A673 (cell line): ENCODE data around the gene MAOA. TPM values are rescaled to one million over a fixed set of nuclear protein-coding genes. Genes with fewer than 3 reads are reported as not detected.

Experiments used
- BruUV-seq: library from RNA; stranded (reverse); fragments of 400-500 nt; replicated peaks from 2 replicates; lab custom pipeline; 2021; lab: Mats Ljungman, UMichigan
- CTCF ChIA-PET: fragments of 300-600 bp; sonication (Branson Sonifier 250); formaldehyde crosslinking; loops from one replicate; lab custom pipeline; 2022; ENCODE audit warnings: antibody characterized with exemption; lab: Charles Lee
- POLR2A ChIA-PET: fragments of 300-600 bp; sonication (Branson Sonifier 250); formaldehyde crosslinking; loops from one replicate; lab custom pipeline; 2022; ENCODE audit warnings: antibody characterized with exemption; ENCODE audit not compliant: low non-redundant PET; lab: Charles Lee
- DNase-seq: peaks from one replicate; pipeline ENCODE4 v3.0.0-alpha.2; 2015; ENCODE audit warnings: low spot score
- H3K27ac ChIP-seq: fragments of 200-600 bp; sonication (generic); 2 replicates; pipeline ENCODE4 v1.5.1; 2016; ENCODE audit warnings: mixed run types, low read depth, mild to moderate bottlenecking, mixed read lengths, antibody characterized with exemption, low read length; ENCODE audit not compliant: poor library complexity, severe bottlenecking
- H3K27me3 ChIP-seq: fragments of 200-600 bp; sonication (generic); replicated peaks from 2 replicates; pipeline ENCODE4 v1.6.1; 2017; ENCODE audit warnings: mixed run types, low read depth, mild to moderate bottlenecking, mixed read lengths, antibody characterized with exemption, low read length; ENCODE audit not compliant: insufficient read depth, poor library complexity
- H3K36me3 ChIP-seq: fragments of 200-600 bp; sonication (generic); 2 replicates; pipeline ENCODE4 v1.6.1; 2016; ENCODE audit warnings: mixed run types, mild to moderate bottlenecking, mixed read lengths, antibody characterized with exemption, low read length; ENCODE audit not compliant: insufficient read depth, poor library complexity, severe bottlenecking
- H3K4me1 ChIP-seq: fragments of 200-600 bp; sonication (generic); 2 replicates; pipeline ENCODE4 v1.6.1; 2017; ENCODE audit warnings: mixed run types, mild to moderate bottlenecking, mixed read lengths, antibody characterized with exemption, low read length; ENCODE audit not compliant: insufficient read depth, poor library complexity, severe bottlenecking
- H3K4me3 ChIP-seq: fragments of 200-600 bp; sonication (generic); 2 replicates; pipeline ENCODE4 v1.5.1; 2016; ENCODE audit warnings: low read depth, mixed run types, mild to moderate bottlenecking, mixed read lengths, low read length; ENCODE audit not compliant: poor library complexity, severe bottlenecking
- H3K9me3 ChIP-seq: fragments of 200-600 bp; sonication (generic); 2 replicates; pipeline ENCODE4 v1.6.1; 2016; ENCODE audit warnings: mixed run types, low read depth, mild to moderate bottlenecking, mixed read lengths, antibody characterized with exemption, low read length; ENCODE audit not compliant: poor library complexity, severe bottlenecking
- CTCF ChIP-seq: fragments of 300-800, 200-600 bp; sonication (generic); conservative IDR thresholded peaks from 2 replicates; pipeline ENCODE4 v1.5.1; 2017; ENCODE audit warnings: low read depth, mild to moderate bottlenecking, antibody characterized with exemption, low read length, moderate library complexity, mixed read lengths
- EZH2 ChIP-seq: fragments of 200-600 bp; sonication (generic); IDR thresholded peaks from 2 replicates; pipeline ENCODE4 v1.6.1; 2017; ENCODE audit warnings: borderline replicate concordance, low read depth, mild to moderate bottlenecking, mixed read lengths, antibody characterized with exemption, low read length; ENCODE audit not compliant: poor library complexity, severe bottlenecking
- intact Hi-C: fragments of 100-400 bp; cut with micrococcal nuclease; formaldehyde crosslinking; loops from one replicate; pipeline ENCODE4 v1.10.0; 2022; ENCODE audit not compliant: unreplicated experiment
- total RNA-seq: library from RNA; stranded (reverse); gene quantifications from 2 replicates; pipeline ENCODE4 v1.2.3, GENCODE V29; 2021

The MAOA gene
- total RNA-seq, 1 experiment from 2014 or later: 6.1 TPM

GRCh38 chrX:43734444-43734843 lies 78.3 kb downstream of the MAOA start:
- H3K27ac ChIP-seq: no peak overlapping the region
- H3K9me3 ChIP-seq: no peaks in the 10 kb centered on the region
- ChIA-PET CTCF (no interaction called here), POLR2A (no interaction called here)
- H3K36me3 ChIP-seq: no peaks in the 10 kb centered on the region
- no peak for DNase-seq
- no peaks in the 10 kb centered on the region for H3K27me3 ChIP-seq
- BruUV-seq: no TSS peak
- intact Hi-C loops: no loop called here
- no peak overlapping the region for H3K4me3 ChIP-seq
- TF ChIP-seq EZH2 (no peak), CTCF (no peak)
- H3K4me1 ChIP-seq: no peaks in the 10 kb centered on the region

- no TSS peak for BruUV-seq
- intact Hi-C loops: no loop called here
- no peaks in the 10 kb centered on the region for H3K9me3 ChIP-seq
- CTCF ChIA-PET: no interaction called here
- H3K4me1 ChIP-seq: no peaks in the 10 kb centered on the region
- H3K27me3 ChIP-seq: no peaks in the 10 kb centered on the region
- no peaks in the 10 kb centered on the region for H3K36me3 ChIP-seq
- no peak overlapping the region for H3K4me3 ChIP-seq
- H3K27ac ChIP-seq: no peak overlapping the region
- TF ChIP-seq EZH2 (no peak), CTCF (no peak)
- POLR2A ChIA-PET: no interaction called here
- no peak for DNase-seq
These were observed 79.4 kb downstream of the MAOA start for GRCh38 chrX:43735534-43735933.

GRCh38 chrX:43735957-43736356 lies 79.9 kb downstream of the MAOA start:
- Histone ChIP-seq H3K4me3 (no peak overlapping the region), H3K9me3 (no peaks in the 10 kb centered on the region), H3K4me1 (no peaks in the 10 kb centered on the region), H3K27me3 (no peaks in the 10 kb centered on the region), H3K36me3 (no peaks in the 10 kb centered on the region), H3K27ac (no peak overlapping the region)
- intact Hi-C loops: no loop called here
- ChIA-PET CTCF (no interaction called here), POLR2A (no interaction called here)
- BruUV-seq: no TSS peak
- no peak for TF ChIP-seq EZH2
- TF ChIP-seq CTCF: no peak
- DNase-seq: no peak
